B cell (primary cell): ENCODE results near the gene OPN4. TPM values are rescaled to one million over a fixed set of nuclear protein-coding genes. Genes with fewer than 3 reads are reported as not detected.

Experiments used
- ATAC-seq: fragments of 200-7000 bp; cut with Tn5 transposase; one replicate; pipeline ENCODE4 v1.10.0; 2021; ENCODE audit warnings: low read depth, mild to moderate bottlenecking, moderate number of reproducible peaks, moderate library complexity
- CTCF ChIA-PET: fragments of 350-600 bp; sonication (Branson Sonifier 250); formaldehyde crosslinking; loops from one replicate; lab custom pipeline; 2021; ENCODE audit warnings: antibody characterized with exemption, inconsistent platforms; lab: Charles Lee
- POLR2A ChIA-PET: fragments of 350-600 bp; sonication (Branson Sonifier 250); formaldehyde crosslinking; loops from one replicate; lab custom pipeline; 2021; ENCODE audit warnings: antibody characterized with exemption; lab: Charles Lee
- DNase-seq: peaks from one replicate; pipeline ENCODE4 v3.0.0; 2013
- H2AFZ ChIP-seq: 2 replicates; pipeline ENCODE4 v1.6.1; 2012; ENCODE audit warnings: mild to moderate bottlenecking, low read depth, low read length; ENCODE audit not compliant: insufficient read depth, poor library complexity, severe bottlenecking
- H3K27ac ChIP-seq, 2 donors: 1 replicate in 1 of 2; 2 replicates in 1 of 2; pipeline ENCODE4 v1.5.1; 2012 to 2013; ENCODE audit warnings: low read length in 2 of 2, mild to moderate bottlenecking in 2 of 2, moderate library complexity in 1 of 2
- H3K27me3 ChIP-seq, 4 experiments: fragments of 200-600 bp in 1 of 4; sonication (generic) in 1 of 4; replicated peaks in 1 of 4; 1 replicate in 2 of 4; 2 replicates in 2 of 4; pipeline versions ENCODE4 v1.6.1 to v1.7.0; 2013 to 2016; ENCODE audit warnings: low read length in 3 of 4, mild to moderate bottlenecking in 2 of 4, mixed read lengths in 1 of 4, moderate library complexity in 1 of 4; ENCODE audit not compliant: insufficient read depth in 4 of 4, control insufficient read depth in 3 of 4; ENCODE audit errors: control extremely low read depth in 1 of 4
- H3K36me3 ChIP-seq, 2 experiments: replicated peaks in 1 of 2; 1 replicate in 1 of 2; 2 replicates in 1 of 2; pipeline versions ENCODE4 v1.6.1 to v1.7.1; 2013; ENCODE audit warnings: low read length in 1 of 2; ENCODE audit not compliant: insufficient read depth in 2 of 2, control insufficient read depth in 1 of 2; ENCODE audit errors: control extremely low read depth in 1 of 2, extremely low read depth in 1 of 2
- H3K4me1 ChIP-seq, 2 donors: fragments of 200-600 bp in 1 of 2; sonication (generic) in 1 of 2; 1 replicate in 1 of 2; 2 replicates in 1 of 2; pipeline versions ENCODE4 v1.5.1 to v1.6.1; 2013 to 2017; ENCODE audit warnings: low read length in 2 of 2; ENCODE audit not compliant: control insufficient read depth in 2 of 2, insufficient read depth in 2 of 2
- H3K4me2 ChIP-seq: replicated peaks from 2 replicates; pipeline ENCODE3; 2012; ENCODE audit warnings: mild to moderate bottlenecking, low read depth, low read length; ENCODE audit not compliant: poor library complexity, severe bottlenecking
- H3K4me3 ChIP-seq, 5 experiments: fragments of 200-600 bp in 1 of 5; sonication (generic) in 1 of 5; 1 replicate in 3 of 5; 2 replicates in 2 of 5; pipeline versions ENCODE4 v1.5.1 to v1.7.0; 2011 to 2016; ENCODE audit warnings: low read length in 4 of 5, mild to moderate bottlenecking in 4 of 5, low read depth in 2 of 5, control low read depth in 1 of 5, moderate library complexity in 1 of 5; ENCODE audit not compliant: insufficient read depth in 1 of 5; ENCODE audit errors: control extremely low read depth in 1 of 5, extremely low read depth in 1 of 5
- H3K79me2 ChIP-seq: fragments of 200-600 bp; sonication (generic); one replicate; pipeline ENCODE4 v1.6.0; 2016; ENCODE audit warnings: low read length; ENCODE audit not compliant: control insufficient read depth, insufficient read depth
- H3K9ac ChIP-seq: fragments of 200-600 bp; sonication (generic); 2 replicates; pipeline ENCODE4 v1.6.1; 2017; ENCODE audit warnings: mild to moderate bottlenecking, low read length, moderate library complexity
- H3K9me3 ChIP-seq, 3 donors: one replicate each; pipeline versions ENCODE4 v1.6.1 to v1.7.1; 2013; ENCODE audit warnings: low read length in 2 of 3; ENCODE audit not compliant: control insufficient read depth in 2 of 3, insufficient read depth in 1 of 3; ENCODE audit errors: control extremely low read depth in 1 of 3
- H4K20me1 ChIP-seq: 2 replicates; pipeline ENCODE4 v1.6.0; 2012; ENCODE audit warnings: mild to moderate bottlenecking, low read length; ENCODE audit not compliant: insufficient read depth, control insufficient read depth, poor library complexity, severe bottlenecking
- H3K27ac Mint-ChIP-seq: one replicate; pipeline ENCODE4 v1.8.0; 2021; ENCODE audit warnings: mixed read lengths
- H3K27me3 Mint-ChIP-seq: one replicate; pipeline ENCODE4 v1.8.0; 2021; ENCODE audit warnings: mixed read lengths
- H3K4me1 Mint-ChIP-seq: one replicate; pipeline ENCODE4 v1.8.0; 2021; ENCODE audit warnings: mixed read lengths
- H3K4me3 Mint-ChIP-seq: one replicate; pipeline ENCODE4 v1.8.0; 2021; ENCODE audit warnings: mixed read lengths
- H3K9me3 Mint-ChIP-seq: one replicate; pipeline ENCODE4 v1.8.0; 2022; ENCODE audit warnings: mixed read lengths; ENCODE audit not compliant: insufficient read depth
- CTCF ChIP-seq: fragments of 200-600 bp; IDR thresholded peaks from one replicate; pipeline ENCODE4 v1.8.0; 2022; ENCODE audit warnings: antibody characterized with exemption, mild to moderate bottlenecking
- EZH2 ChIP-seq: IDR thresholded peaks from 2 replicates; pipeline ENCODE4 v1.6.1; 2012; ENCODE audit warnings: borderline replicate concordance, low read depth, mild to moderate bottlenecking, moderate library complexity, low read length; ENCODE audit not compliant: insufficient read depth, poor library complexity, severe bottlenecking
- WGBS: methylation state at CpG from one replicate; pipeline ENCODE4 v1.1.5; 2013; ENCODE audit warnings: missing lambda C conversion rate; ENCODE audit not compliant: insufficient coverage; 5-methylcytosine and 5-hydroxymethylcytosine counted together
- intact Hi-C: fragments of 100-400 bp; cut with micrococcal nuclease; formaldehyde crosslinking; loops from one replicate; pipeline ENCODE4 v1.10.0; 2022
- polyA plus RNA-seq: library from polyadenylated mRNA; depleted of rRNA; stranded (reverse); fragments of >200 nt; gene quantifications from 2 replicates; pipeline ENCODE4 v1.2.3, GENCODE V29; 2012
- total RNA-seq, 2 donors: library from RNA; stranded (reverse); fragments of 120-200 nt in 1 of 2; gene quantifications; 1 replicate in 1 of 2; 2 replicates in 1 of 2; pipeline versions ENCODE4 v1.2.3 to v1.2.4, GENCODE V29; 2013 to 2022

The OPN4 gene
- total and polyA plus RNA-seq, 2 donors (not counting 1 experiment from before 2014, with no cell fraction given), result not detected

- Histone ChIP-seq H3K79me2 (no peaks in the 10 kb centered on the region), H3K27me3 (peaks cover 0 to 6% (median 0%) of the 10 kb centered on the region in 4 experiments), H3K4me2 (no peak overlapping the region), H3K27ac (no peak overlapping the region), H3K4me1 (peaks cover 5 to 6% of the 10 kb centered on the region in 2 donors), H3K36me3 (no peaks in the 10 kb centered on the region), H4K20me1 (no peaks in the 10 kb centered on the region), H2AFZ (no peak overlapping the region), H3K9me3 (no peaks in the 10 kb centered on the region), H3K4me3 (no peak overlapping the region), H3K9ac (no peak overlapping the region)
- Mint-ChIP-seq H3K27me3 (peaks cover 7% of the 10 kb centered on the region), H3K9me3 (no peaks in the 10 kb centered on the region), H3K4me1 (peaks cover 5% of the 10 kb centered on the region), H3K27ac (peak overlapping the region; percentile 37), H3K4me3 (no peak overlapping the region)
- ChIA-PET POLR2A (no interaction called here), CTCF (interaction anchor here (0.6 to 1.4 kb wide), 4 partner anchors 10 to 302 kb away, joined by 3 to 4 read pairs (median 4); no protein-coding TSS in a partner anchor)
- ATAC-seq, result no peak
- no peak for DNase-seq
- intact Hi-C loops, result no loop called here
- TF ChIP-seq EZH2, result no peak
- no peak for TF ChIP-seq CTCF
- 83% methylated on average over 3 of the region's 3 CpGs for WGBS
Observed at GRCh38 chr10:86690657-86691084, 36.3 kb downstream of the OPN4 start.

GRCh38 chr10:86691333-86692022 is 37.1 kb downstream of the OPN4 start:
- H3K9ac ChIP-seq, result no peak overlapping the region
- peaks cover 5% of the 10 kb centered on the region for H3K4me1 Mint-ChIP-seq
- H3K27ac ChIP-seq, result no peak overlapping the region
- ChIA-PET CTCF (interaction anchor here (0.6 to 7.4 kb wide), 4 partner anchors 208 to 303 kb away, joined by 3 to 68 read pairs (median 4); no protein-coding TSS in a partner anchor), POLR2A (no interaction called here)
- H3K36me3 ChIP-seq, result no peaks in the 10 kb centered on the region
- H3K4me3 ChIP-seq, result no peak overlapping the region
- no peak overlapping the region for H3K4me3 Mint-ChIP-seq
- H3K27ac Mint-ChIP-seq, result no peak overlapping the region
- intact Hi-C loops, result no loop called here
- peaks cover 0 to 6% (median 0%) of the 10 kb centered on the region in 4 experiments for H3K27me3 ChIP-seq
- no peak overlapping the region for H2AFZ ChIP-seq
- ATAC-seq (no peak), DNase-seq (no peak)
- 88% methylated on average over 12 of the region's 14 CpGs for WGBS
- peaks cover 5 to 6% of the 10 kb centered on the region in 2 donors for H3K4me1 ChIP-seq
- TF ChIP-seq CTCF (no peak), EZH2 (no peak)
- no peaks in the 10 kb centered on the region for H4K20me1 ChIP-seq
- H3K79me2 ChIP-seq, result no peaks in the 10 kb centered on the region
- H3K9me3 Mint-ChIP-seq, result no peaks in the 10 kb centered on the region
- H3K27me3 Mint-ChIP-seq, result peaks cover 5% of the 10 kb centered on the region
- H3K4me2 ChIP-seq, result no peak overlapping the region
- no peaks in the 10 kb centered on the region for H3K9me3 ChIP-seq
